Glomerular visceral epithelial cell (primary cell): ENCODE data around the gene GPR63.
"Not testable (repeated sequence)": the region's sequence is repeated elsewhere in the genome, so short reads cannot be mapped to it uniquely, and the experiment has no call there.

ENCODE experiments used
- DNase-seq: peaks from one replicate; pipeline ENCODE4 v3.0.0-alpha.2; 2016; ENCODE audit errors: extremely low spot score

GPR63 gene, protein sequence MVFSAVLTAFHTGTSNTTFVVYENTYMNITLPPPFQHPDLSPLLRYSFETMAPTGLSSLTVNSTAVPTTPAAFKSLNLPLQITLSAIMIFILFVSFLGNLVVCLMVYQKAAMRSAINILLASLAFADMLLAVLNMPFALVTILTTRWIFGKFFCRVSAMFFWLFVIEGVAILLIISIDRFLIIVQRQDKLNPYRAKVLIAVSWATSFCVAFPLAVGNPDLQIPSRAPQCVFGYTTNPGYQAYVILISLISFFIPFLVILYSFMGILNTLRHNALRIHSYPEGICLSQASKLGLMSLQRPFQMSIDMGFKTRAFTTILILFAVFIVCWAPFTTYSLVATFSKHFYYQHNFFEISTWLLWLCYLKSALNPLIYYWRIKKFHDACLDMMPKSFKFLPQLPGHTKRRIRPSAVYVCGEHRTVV

DNA sequence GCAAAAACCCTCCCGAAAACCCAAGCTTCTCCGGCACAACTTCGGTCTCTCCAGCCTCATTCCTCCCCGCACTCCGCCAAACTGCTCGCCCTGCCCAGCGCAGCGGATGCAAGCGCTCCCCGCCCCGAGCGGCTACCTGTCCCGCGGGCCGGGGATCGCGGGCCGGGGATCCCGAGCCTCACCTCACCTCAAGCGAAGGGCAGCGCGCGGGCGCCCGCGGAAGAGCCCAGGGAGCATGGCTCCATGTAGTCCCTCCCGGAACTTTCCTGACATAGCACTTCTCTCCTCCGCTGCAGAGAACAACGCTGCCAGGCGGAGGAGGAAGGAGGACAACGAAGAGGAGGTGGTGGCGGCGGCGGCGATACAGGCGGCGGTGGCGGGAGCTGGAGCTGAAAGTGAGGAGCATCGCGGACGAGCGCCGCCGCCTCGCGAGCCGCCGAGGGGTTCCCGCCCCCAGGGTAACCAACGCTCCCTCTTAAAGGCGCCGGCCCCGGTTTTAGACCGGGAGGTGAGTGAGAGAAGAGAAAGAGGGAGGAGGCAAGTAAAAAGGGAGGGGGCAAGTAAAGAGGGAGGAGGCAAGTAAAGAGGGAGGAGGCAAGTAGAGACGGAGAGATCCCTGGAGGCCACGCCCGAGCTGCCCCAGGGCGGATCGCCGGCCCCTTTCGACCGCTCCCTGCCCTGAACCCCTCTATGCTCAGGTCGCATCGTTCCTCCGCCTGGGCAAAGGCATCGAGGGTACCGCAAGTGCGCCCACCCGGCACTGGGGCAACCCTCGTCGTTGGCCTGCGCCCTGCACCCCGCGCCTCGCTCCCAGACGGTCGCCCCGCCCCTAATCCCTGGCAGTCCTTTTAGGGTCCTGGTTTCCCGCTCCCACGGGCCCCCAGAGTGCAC, at the start of gene GPR63:
Gene GPR63 (minus strand): TSS at position 397 of the 891 bp plus-strand sequence. CDS start 37,746 bp downstream, outside the sequence.
- DNase-seq, result peak; percentile 90

DNA sequence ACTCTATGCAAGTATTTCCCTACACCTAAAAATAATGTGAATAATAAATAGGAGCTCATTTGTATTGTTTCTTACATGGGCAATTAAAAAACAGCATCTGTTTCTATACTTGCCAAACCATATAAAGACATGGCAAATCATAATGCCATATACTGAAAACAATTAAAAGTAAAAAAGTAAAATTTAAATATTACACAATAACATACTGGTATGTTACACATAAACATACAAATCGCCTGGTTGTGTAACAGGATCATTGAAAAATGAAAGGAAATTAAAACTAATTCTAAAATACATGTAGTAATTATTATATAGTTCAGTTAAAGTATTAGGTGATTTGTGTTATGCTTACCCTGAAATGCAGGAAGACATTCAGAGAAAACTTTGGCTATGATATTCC, 49.2 kb upstream of the GPR63 start:
- DNase-seq, result no peak

DNA sequence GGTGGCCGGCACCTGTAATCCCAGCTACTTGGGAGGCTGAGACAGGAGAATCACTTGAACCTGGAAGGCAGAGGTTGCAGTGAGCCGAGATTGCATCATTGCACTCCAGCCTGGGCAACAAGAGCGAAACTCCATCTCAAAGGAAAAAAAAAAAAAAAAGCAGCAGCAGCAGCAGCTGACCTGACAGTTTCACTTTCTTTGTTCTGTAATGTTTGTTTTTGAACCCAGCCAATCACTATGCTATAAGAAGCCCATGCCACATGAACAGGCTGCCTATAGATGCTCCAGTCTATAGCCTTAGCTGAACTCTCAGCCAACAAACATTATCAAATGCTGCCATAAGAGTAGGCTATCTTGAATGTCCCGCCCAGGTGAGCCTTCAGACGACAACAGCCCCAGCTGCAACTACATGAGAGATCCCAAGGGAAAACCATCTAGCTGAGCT, 47.9 kb upstream of the GPR63 start:
- DNase-seq, result not testable (repeated sequence)

DNA sequence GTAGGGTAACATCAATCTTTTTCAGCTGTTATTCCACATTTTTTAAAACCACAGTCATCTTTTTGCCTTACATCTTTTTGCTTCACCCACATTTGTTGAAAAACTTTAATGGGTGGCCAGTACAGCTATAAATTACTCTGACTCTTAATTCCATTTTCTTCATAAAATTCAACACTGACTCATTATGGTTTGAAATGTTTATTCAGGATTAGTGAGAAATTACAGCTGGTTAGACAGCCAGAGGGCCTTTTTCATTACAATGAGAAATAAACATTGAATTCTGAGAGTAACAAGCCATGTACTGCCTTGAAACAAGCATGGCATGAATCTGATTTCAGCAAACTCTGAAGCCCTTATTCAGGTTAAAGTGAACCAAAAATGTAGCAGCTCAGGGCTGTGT, 40.9 kb upstream of the GPR63 start:
- DNase-seq, result no peak

DNA sequence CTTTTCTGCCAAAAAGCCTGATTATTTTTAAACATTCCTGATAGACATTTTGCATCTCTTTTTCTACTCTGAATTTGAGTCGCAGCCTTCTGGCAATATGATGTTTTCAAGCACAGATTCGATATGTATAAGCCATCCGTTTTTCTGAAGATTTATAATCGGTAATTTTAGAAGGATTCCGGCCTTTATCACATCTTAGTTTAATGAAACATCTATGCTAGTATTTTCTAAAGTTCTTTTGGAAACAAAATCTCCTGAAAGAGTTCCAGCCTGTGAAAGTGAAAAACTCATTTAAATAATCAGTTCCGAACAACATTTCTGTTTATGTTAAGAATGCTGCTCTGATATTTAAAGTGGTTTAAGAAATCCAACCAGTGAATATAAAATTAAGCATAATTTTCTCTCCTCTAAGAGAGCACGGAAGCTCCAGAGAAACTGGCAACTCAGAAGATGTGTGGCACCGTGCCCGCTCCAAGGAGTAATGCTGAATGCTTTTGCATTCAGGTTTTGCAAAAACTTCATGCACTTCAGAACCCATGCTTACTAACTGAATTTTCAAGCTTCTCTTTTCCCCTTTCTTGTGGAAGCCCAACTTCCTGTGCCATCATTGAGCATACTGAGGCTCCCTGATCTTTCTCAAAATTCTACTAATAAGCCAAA, 39.7 kb upstream of the GPR63 start:
- no peak for DNase-seq

DNA sequence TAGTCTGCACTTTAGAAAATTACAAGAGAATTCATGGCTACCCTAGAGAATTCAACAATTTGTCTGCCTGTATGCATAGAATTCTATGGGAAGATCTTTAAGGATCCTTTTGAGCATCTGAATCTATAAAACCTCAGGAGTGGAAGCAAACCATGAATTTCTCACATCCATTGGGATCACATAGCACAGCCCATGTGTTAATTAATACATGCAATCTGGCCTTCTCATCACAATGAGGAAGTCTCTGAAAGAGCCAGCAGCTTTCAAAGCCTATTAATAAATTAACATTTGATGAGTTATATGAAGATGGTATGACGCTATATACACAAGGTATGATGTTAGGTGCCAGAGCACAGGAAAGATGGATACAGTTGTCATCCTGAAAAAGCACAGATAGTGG, 35.7 kb upstream of the GPR63 start:
- DNase-seq, result no peak

DNA sequence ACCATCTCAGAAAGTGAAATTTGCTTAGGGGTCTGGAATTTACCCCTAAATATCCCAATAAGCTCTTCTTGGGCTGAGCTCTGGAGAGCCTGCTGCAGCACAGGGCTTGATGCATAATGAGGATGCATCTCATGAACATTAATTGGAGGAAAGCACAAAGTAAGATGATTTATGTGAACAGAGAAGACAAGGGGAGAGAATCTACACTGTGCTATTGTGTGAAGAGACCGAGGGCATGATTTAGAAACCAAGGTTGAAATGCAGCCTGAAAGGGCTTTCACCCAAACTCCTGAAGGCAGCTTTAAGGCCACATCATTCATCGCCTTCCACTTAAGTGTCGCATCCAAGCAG, 27.8 kb upstream of the GPR63 start:
- no peak for DNase-seq

DNA sequence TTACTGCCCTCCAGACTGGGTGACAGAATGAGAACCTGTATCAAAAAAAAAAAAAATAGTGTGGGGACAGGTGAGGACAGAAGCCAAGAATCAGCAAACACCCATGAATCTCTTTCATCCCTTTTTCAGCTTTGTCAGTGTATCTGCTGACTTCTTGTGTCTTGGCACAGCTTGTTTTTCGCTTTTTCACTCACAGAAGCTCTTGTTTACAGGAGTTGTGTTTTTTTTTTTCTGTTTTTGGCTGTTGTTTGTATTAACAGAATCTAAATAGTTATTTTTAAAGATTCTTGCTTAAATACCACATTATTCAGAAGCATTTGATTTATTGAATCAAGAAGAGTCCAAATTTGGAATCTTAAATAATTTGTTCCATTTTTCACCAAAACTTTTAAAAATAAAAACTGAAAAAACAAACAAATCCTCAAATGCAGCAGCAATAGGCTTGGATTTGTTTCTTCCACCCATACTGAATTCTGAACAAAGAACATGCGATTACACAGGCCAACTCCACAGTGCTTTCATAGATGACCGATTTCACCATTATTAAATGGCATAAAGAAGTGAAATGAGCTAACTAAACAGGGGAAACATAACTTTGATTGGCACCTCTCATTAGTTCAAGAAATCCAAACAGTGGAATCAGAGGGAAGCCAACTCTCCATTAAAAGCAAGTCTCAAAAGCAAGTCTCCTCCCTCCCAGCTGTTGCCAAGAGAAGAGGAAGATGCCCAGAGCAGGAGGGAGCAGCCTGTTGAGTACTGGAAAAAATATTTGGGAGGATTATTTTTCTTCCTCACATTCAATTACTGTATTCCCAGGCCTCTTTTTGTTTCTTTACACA, 27.2 kb upstream of the GPR63 start:
- no peak for DNase-seq

DNA sequence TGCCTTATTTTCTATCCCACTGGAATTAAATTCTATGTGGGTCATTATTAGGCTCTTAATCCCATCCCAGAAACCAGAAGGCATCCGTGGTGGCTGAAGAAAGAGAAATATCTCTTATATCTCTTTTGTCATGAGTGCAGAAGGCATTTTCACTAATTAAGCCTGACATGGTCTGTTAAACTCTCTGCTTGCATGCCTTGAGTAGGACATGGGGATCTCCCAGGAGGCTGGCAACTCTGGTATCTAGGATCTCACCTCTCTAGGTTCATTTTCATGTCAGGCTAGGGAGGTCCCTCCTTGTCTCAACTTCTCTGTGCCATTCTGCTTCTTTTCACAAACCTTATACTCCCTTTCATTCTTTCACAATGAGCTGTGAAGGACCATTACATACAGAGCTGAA, 25.3 kb upstream of the GPR63 start:
- DNase-seq, result no peak

DNA sequence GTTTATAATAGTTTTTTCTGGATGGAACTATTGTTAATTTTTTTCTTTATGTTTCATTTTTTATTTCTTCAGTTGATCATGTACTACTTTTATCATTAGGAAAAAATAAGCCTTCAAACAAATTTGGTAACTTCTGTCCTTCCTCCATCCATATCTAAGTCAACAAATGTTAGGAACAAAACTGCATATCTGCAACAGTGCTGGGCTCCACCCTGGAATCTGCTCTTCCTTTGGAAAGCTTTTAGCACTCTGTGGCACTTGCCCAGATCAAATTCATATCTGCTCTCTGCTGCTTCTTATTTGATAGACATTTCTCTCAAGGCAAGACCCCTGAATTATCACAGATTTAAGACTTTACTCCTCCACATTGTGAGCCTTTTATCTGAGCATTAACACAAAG, 24.3 kb upstream of the GPR63 start:
- DNase-seq, result no peak

DNA sequence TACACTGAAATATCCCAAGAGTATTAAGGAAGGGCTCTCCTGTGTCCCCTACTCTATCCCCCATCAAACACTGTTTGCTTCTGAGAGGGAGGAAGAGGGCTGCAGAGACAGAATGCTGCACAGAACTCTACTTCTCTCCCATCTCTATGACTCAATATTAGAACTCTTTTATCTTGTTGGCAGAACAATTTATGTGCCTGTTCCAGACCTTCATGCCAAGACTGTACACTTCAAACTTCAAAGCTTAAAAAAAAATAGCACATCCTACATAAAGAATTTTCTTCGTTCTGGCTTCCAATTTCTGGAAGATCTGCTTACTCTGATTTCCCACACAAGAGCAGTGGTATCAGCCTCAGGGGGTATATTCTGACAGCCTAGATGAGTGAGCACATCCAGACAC, 19.6 kb upstream of the GPR63 start:
- DNase-seq, result no peak

DNA sequence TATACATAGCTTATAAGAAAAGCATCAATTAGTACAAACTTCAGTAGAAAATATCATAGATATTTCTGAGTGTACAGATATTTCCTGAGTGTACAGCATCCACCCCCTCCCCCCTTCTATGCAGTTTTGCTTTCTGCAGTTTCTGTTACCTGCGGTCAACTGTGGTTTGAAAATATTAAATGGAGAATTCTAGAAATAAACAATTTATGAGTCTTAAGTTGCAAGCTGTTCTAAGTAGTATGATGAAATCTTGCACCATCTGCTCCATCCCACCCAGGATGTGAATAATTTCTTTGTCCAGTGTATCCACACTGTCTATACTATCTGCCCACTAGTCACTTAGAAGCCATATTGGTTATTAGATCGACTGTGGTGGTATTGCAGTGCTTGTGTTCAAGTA, 15.8 kb upstream of the GPR63 start:
- no peak for DNase-seq

DNA sequence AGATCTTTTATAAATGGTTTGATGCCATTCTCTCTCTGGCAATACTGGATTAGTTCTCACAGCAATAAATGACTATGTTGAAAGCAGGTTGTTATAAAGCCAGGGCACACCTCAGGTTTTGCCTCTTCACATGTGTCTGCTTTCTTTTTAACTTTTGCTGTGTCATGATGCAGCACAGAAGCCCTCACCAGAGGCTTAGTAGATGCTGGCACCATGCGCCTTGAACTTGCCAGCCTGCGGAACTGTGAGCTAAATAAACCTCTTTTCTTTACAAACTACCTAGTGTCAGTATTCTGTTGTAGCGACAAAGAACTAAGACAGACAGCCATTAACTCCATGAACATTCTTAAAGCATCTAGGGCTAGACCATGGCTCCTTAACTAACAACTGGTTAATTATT, 15.3 kb upstream of the GPR63 start:
- DNase-seq, result no peak

DNA sequence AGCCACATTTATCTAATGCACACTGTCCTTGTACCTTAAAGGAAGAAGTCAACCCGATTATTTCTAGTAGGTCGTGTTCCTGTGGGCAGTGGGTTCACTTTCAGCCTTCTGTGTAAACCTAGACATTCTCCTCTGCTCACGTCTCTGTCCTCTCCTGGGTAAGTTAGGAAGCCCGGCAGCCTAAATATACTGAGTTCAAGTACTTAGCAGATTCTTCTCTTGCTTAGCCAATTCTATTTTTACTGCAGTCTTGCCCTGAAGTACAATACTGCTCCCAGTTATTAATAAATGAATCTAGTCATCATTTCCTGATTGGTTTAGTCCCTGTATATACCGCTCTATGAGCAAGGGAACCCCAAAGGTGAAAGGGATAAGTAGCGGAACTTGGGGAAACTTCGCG, 14.6 kb upstream of the GPR63 start:
- no peak for DNase-seq

DNA sequence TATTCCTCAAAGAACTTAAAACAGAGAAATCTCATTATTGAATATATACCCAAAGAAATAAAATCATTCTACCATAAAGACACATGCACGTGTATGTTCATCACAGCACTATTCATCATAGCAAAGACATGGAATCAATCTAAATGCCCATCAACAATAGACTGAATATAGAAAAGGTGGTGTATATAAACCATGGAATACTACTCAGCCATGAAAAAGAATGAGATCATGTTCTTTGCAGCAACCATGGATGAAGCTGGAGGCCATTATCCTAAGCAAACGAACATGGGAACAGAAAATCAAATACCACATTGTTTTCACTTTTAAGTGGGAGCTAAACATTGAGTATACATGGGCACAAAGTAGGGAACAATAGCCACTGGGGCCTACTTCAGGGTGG, 12.3 kb upstream of the GPR63 start:
- DNase-seq, result no peak

DNA sequence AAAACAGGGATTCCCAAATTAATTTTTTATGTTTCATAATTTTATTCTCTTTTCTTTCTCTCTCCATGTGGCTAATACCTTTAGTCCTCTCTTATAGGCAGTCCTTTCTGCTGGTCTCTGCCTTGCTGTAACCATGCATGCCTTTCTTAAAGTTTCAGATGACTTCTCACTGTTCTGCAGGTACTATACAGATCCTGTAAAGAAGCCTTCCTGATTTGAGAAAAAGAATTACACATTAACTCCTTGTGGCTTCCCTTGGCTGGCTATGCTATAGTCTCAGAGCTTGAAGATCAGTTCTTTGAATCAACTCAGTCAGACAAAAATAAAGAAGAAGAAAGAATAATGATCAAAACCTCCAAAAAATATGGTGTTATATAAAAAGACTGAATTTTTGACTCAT, 7.3 kb upstream of the GPR63 start:
- no peak for DNase-seq

DNA sequence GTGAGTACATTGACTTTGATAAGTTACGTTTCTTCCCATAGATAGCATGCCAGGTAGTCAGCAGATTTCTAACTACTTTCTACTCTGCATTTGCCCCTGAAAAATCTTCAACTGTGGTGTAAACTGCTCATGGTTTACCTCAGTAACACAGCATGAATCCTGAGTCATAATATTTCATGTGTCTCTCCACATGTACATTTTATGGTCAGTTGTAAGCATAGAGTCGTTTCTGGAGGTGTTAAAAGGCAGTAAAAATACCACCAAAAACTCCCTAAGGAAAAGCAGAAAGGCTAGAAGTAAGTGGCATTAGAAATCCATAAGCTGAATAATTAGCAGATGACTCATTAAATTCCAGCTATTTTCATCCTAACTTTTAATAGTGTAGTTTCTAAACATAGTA, 4.1 kb upstream of the GPR63 start:
- DNase-seq, result no peak

DNA sequence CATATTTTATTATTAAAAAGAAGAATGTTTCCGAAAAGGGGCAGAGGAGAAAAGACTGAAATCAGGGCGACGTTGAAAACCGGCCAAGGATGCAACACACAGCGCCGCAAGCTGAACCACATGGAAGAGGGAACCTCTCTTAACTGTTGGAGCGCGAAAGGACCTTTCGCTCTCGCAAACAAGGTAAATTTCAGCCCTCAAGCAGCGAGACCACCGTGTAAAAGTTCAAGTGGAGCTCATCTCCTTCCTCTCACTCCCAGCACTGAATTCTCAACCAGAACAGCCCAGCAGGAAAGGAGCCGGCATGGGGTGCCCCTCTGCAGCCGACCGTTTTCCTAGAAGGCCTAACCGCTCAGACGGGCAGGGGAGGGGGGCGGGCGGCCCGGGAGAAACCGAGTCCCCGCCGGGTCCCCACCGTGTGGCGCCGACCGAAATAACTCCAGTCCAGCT, 621 bp downstream of the GPR63 start:
- peak; percentile 24 for DNase-seq

DNA sequence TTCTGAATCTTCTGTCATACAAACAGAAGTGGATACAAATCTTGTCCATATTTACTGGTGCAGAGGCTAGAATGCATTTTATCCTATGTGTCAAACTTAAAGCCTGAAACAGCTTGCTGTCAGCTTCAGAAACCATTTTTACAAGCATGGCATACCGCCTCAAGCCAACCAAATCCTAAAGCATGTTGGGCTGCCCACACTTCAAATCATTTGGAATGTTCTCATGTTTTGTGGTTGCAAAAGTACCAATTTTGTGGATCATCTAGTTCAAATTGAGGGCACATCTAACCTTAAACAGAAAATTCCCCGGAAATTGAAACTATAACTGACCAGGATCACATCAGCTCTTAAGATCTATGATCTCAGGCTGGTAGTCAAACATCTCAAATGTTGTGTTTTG, 3.2 kb downstream of the GPR63 start:
- no peak for DNase-seq

DNA sequence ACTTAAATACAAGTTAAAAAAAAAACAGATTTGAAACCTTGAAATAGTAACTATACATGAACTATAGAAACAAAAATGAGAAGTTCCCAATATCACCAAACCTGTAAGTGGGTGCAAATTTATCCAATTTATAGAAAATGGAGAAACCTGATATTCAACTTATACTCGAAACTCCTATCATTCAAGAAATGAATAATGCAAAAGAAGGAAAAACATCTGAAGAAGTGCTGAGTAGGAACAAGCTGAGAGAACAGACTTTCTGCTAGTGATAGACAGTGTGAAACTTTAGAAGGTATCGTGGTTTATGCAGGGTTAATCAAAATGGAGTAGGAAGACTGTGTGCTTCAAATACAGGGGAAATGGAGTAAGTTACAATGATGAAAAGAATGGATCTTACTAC, 4.5 kb downstream of the GPR63 start:
- DNase-seq, result no peak

DNA sequence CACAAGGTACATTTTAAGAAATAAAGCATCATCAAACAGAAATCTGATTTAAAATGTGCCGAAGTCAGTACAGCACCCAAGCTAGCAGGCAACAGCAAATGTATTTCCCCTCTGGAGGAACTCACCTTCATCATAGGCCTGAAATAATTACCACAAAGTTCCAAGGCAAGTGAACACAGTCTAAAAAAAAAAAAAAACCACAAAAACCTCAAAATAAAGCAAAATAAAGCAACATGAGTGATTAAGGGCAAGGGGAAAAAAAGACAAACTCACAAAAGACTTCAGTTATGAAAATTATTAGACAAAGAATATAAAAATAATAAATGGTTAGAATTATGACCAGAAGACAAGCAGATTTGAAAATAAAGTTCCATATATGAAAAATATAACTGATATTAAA, 10.4 kb downstream of the GPR63 start:
- no peak for DNase-seq

DNA sequence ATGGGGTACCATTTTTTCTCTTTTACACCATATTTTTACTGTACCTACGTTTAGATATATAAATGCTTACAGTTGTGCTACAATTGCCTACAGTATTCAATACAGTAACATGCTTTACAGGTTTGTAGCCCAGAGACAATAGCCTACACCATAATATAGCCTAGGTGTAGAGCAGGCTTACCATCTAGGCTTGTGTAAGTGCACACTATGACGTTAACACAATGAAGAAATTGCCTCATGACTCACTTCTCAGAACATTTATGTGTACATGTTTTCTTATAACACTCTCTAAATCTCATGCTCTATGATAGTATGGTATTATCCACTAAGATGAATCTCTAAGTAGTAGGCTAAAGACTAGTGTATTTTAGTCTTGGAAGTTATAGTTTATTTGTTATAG, 13.5 kb downstream of the GPR63 start:
- DNase-seq, result no peak
